ENCODE measurements around the gene DENND5B. TPM values are rescaled to one million over a fixed set of nuclear protein-coding genes. Genes with fewer than 3 reads are reported as not detected.

DENND5B gene
- total RNA-seq = 18.3 and 22.1 TPM in 2 replicates

GRCh38 chr12:31590642-31591379 is at the start of gene DENND5B:
DENND5B (minus strand) TSS chr12:31591136; CDS start chr12:31590832, 304 bp downstream.

Small RNAs within 50 kb of the gene (small RNA-seq; reads per million reads assigned to genes)
- gene RF00019 = not detected
- gene RF00026 = not detected
- gene RNU5F-4P = not detected
- not detected for gene RNU6-618P
- gene RPL31P50 = not detected

Other genes with a start within 250 kb of the DENND5B start
- 4.4 and 5.1 TPM in 2 replicates for gene ETFBKMT, start 68.6 kb upstream of the DENND5B start, total RNA-seq
- 4.2 and 6.0 TPM in 2 replicates for gene AMN1, start 137.9 kb upstream of the DENND5B start, total RNA-seq

Data from hair follicle dermal papilla cell (primary cell).